NCI-H1417 treated with DMSO at 0.1 percent for 48 hours (cell line): Measurements from ENCODE around the gene ZNF638.

Experiments
- DNase-seq: peaks from one replicate; lab custom pipeline; 2025; lab: John Stamatoyannopoulos, UW

ZNF638 gene

GRCh38 chr2:71457123-71457915, 125.7 kb downstream of the ZNF638 start:
- no peak for DNase-seq

- DNase-seq, result no peak
Observed at GRCh38 chr2:71457923-71458322, 126.3 kb downstream of the ZNF638 start.

GRCh38 chr2:71458413-71459083, 127.0 kb downstream of the ZNF638 start:
- no peak for DNase-seq

GRCh38 chr2:71459084-71459431, 127.5 kb downstream of the ZNF638 start:
- no peak for DNase-seq

GRCh38 chr2:71460056-71460455, 128.5 kb downstream of the ZNF638 start:
- no peak for DNase-seq

- DNase-seq, result no peak
Observed at GRCh38 chr2:71460595-71461303, 129.2 kb downstream of the ZNF638 start.

GRCh38 chr2:71461304-71461671, 129.7 kb downstream of the ZNF638 start:
- DNase-seq, result no peak

GRCh38 chr2:71462056-71462605, 130.5 kb downstream of the ZNF638 start:
- no peak for DNase-seq

- DNase-seq, result no peak
Observed at GRCh38 chr2:71462641-71463341, 131.2 kb downstream of the ZNF638 start.

GRCh38 chr2:71463342-71463654, 131.7 kb downstream of the ZNF638 start:
- no peak for DNase-seq

GRCh38 chr2:71464389-71464788, 132.8 kb downstream of the ZNF638 start:
- DNase-seq, result no peak

- no peak for DNase-seq
Observed at GRCh38 chr2:71465356-71465755, 133.8 kb downstream of the ZNF638 start.

GRCh38 chr2:71465961-71466300, 134.3 kb downstream of the ZNF638 start:
- DNase-seq, result no peak

- DNase-seq, result no peak
Observed at GRCh38 chr2:71466301-71467179, 135.0 kb downstream of the ZNF638 start.

GRCh38 chr2:71467180-71467815, 135.7 kb downstream of the ZNF638 start:
- DNase-seq, result no peak

GRCh38 chr2:71468279-71469015, 136.9 kb downstream of the ZNF638 start:
- DNase-seq, result no peak

- no peak for DNase-seq
Observed at GRCh38 chr2:71469403-71470398, 138.1 kb downstream of the ZNF638 start.

GRCh38 chr2:71471276-71471675, 139.7 kb downstream of the ZNF638 start:
- DNase-seq, result no peak

GRCh38 chr2:71472019-71472418, 140.4 kb downstream of the ZNF638 start:
- no peak for DNase-seq
